ENCODE measurements around the gene ACSM5.
A peak's percentile ranks its signal among the peaks of the same experiment; 100 is the strongest.

ACSM5 gene

GRCh38 chr16:20409398-20410120 lies at the start of gene ACSM5:
Gene ACSM5 (plus strand): TSS chr16:20409534. CDS start chr16:20411485, 1,951 bp downstream.
- Mint-ChIP-seq H3K36me3 (ENCODE audit: low read depth) (no peaks in the 10 kb centered on the region), H3K4me1 (ENCODE audit: low read depth) (no peaks in the 10 kb centered on the region), H3K27me3 (peaks cover 15% of the 10 kb centered on the region), H3K27ac (no peak within 1 kb of the TSS), H3K9me3 (no peaks in the 10 kb centered on the region), H3K4me3 (no peak within 1 kb of the TSS)
- DNase-seq, result no peak

DNA sequence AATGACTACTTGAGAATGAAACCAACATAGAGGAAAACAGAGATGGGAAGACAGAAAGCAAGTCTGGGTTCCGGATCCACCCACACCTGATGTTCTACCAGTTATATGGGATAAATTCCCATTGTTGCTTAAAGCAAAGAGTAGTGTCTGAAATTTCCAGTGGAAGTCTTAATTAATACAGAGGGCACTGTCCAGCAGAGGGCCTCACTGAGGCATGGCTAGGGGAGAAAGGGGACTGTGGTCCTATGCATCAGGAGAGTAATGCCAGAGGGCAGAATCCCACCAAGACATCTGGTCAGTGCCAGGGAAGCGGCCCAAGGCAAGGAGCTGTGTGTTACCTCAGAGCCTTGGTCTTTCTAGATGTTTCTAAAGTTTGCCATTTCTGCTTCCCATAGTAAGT lies 49.3 kb upstream of the ACSM5 start:
- no peak for DNase-seq

GRCh38 chr16:20363191-20363590 lies 46.1 kb upstream of the ACSM5 start:
- Mint-ChIP-seq H3K9me3 (no peaks in the 10 kb centered on the region), H3K36me3 (ENCODE audit: low read depth) (no peaks in the 10 kb centered on the region), H3K27me3 (peaks cover 14% of the 10 kb centered on the region), H3K27ac (no peak overlapping the region), H3K4me3 (no peak overlapping the region), H3K4me1 (ENCODE audit: low read depth) (no peaks in the 10 kb centered on the region)
- no peak for DNase-seq

More for the DNA sequence above, 49.3 kb upstream of the ACSM5 start:
- no peaks in the 10 kb centered on the region for H3K36me3 Mint-ChIP-seq (ENCODE audit: low read depth)
- H3K27ac Mint-ChIP-seq, result no peak overlapping the region
- no peaks in the 10 kb centered on the region for H3K4me1 Mint-ChIP-seq (ENCODE audit: low read depth)
- no peak overlapping the region for H3K4me3 Mint-ChIP-seq
- H3K9me3 Mint-ChIP-seq, result no peaks in the 10 kb centered on the region
- H3K27me3 Mint-ChIP-seq, result peaks cover 14% of the 10 kb centered on the region

DNA sequence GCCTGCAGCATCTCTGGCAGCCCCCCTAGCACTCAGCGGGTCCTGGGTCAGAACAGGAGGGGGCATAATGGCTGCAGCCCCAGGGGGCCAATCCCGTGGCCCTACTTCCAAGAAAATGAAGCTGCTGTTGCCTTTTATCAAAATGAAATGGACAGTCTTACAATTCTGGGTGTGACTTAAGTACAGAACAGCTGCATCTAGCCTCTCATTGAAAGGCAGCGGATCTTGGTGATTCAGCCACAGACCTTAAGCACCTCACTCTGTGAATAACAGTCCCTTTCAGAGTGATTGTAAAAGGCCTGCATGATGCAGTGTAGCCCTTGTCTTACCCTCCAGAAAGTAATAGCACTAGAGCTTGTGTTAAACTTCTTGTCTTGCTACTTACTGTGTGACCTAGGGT lies 45.3 kb upstream of the ACSM5 start:
- no peak overlapping the region for H3K4me3 Mint-ChIP-seq
- no peak overlapping the region for H3K27ac Mint-ChIP-seq
- DNase-seq, result no peak
- no peaks in the 10 kb centered on the region for H3K36me3 Mint-ChIP-seq (ENCODE audit: low read depth)
- H3K4me1 Mint-ChIP-seq (ENCODE audit: low read depth), result no peaks in the 10 kb centered on the region
- H3K9me3 Mint-ChIP-seq, result no peaks in the 10 kb centered on the region
- peaks cover 19% of the 10 kb centered on the region for H3K27me3 Mint-ChIP-seq

DNA sequence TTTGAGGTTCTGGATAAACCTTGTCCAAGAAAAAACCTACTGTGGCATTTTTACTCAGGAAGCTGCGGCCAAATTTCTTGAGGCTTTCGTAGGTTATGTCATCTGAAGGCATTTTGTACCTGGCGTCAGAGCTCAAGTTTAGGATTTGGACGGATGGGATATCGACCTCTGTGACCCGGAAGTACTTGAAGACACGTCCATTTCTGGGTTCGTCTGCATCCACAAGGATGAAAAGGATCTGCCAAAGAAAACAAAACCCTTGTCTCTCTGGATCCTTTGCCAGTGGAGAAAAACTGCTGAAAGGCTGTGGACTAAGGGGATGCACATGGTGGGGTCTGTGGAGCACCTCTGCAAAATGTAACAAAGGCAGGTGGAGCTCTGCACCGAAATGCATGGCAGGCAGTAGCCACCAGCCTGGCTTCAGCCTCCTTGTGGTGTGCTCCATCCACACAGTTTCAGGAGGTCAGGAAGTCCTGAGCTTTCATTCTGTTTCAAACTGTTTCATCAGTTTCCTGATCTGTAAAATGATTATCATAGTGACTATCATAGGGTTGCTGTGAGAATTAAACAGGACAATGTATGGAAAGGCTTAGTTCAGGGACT lies 39.8 kb upstream of the ACSM5 start:
- no peak for DNase-seq

GRCh38 chr16:20372701-20373100 lies 36.6 kb upstream of the ACSM5 start:
- Mint-ChIP-seq H3K4me3 (no peak overlapping the region), H3K27me3 (peaks cover 25% of the 10 kb centered on the region), H3K27ac (no peak overlapping the region), H3K4me1 (ENCODE audit: low read depth) (no peaks in the 10 kb centered on the region), H3K9me3 (no peaks in the 10 kb centered on the region), H3K36me3 (ENCODE audit: low read depth) (no peaks in the 10 kb centered on the region)
- DNase-seq, result no peak

More for the DNA sequence above, 39.8 kb upstream of the ACSM5 start:
- no peak overlapping the region for H3K27ac Mint-ChIP-seq
- H3K4me3 Mint-ChIP-seq, result no peak overlapping the region
- no peaks in the 10 kb centered on the region for H3K36me3 Mint-ChIP-seq (ENCODE audit: low read depth)
- H3K9me3 Mint-ChIP-seq, result no peaks in the 10 kb centered on the region
- H3K4me1 Mint-ChIP-seq (ENCODE audit: low read depth), result no peaks in the 10 kb centered on the region
- peaks cover 23% of the 10 kb centered on the region for H3K27me3 Mint-ChIP-seq

DNA sequence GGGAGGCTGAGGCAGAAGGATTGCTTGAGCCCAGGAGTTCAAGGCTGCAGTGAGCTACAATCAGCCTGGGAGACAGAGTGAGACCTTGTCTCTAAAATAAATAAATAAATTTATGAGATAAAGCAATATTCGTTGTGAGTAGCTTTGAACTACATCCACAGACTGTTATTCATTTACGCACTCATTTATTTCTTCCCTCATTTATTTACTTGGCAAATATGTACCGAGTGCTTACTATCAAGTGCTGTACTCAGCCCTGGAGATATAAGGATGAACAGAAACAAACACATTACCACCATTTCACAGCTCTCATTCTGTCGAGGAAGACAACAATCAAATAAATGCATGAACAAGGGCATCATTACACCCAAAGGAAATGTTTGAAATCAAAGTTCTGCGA lies 32.2 kb upstream of the ACSM5 start:
- Mint-ChIP-seq H3K9me3 (no peaks in the 10 kb centered on the region), H3K36me3 (ENCODE audit: low read depth) (no peaks in the 10 kb centered on the region)

DNA sequence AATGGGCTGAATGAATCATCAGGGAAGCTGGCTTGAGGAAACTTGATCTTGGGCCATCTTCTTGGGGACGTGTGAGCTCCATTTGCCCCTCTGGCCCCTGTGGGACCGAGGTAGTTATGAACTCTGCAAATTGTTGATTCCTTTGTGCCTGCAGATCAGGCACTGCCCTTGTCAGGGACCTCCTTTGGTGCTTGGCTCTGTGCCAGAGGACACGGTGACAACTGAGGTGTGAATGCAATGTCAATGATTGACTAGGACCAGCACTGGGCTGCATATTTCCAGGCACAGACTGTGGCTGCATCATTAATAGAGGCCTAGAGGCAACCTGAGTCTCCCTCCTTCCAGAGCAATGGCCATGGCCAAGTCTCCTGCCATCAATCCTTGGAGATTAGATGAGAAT lies 28.6 kb upstream of the ACSM5 start:
- H3K4me3 Mint-ChIP-seq, result no peak overlapping the region
- no peak overlapping the region for H3K27ac Mint-ChIP-seq
- H3K9me3 Mint-ChIP-seq, result no peaks in the 10 kb centered on the region
- H3K27me3 Mint-ChIP-seq, result peaks cover 9% of the 10 kb centered on the region
- DNase-seq, result no peak
- no peaks in the 10 kb centered on the region for H3K36me3 Mint-ChIP-seq (ENCODE audit: low read depth)
- no peaks in the 10 kb centered on the region for H3K4me1 Mint-ChIP-seq (ENCODE audit: low read depth)

More for the DNA sequence above, 32.2 kb upstream of the ACSM5 start:
- no peak overlapping the region for H3K4me3 Mint-ChIP-seq
- H3K27ac Mint-ChIP-seq, result no peak overlapping the region
- H3K4me1 Mint-ChIP-seq (ENCODE audit: low read depth), result no peaks in the 10 kb centered on the region
- peaks cover 19% of the 10 kb centered on the region for H3K27me3 Mint-ChIP-seq
- DNase-seq, result no peak

- no peaks in the 10 kb centered on the region for H3K9me3 Mint-ChIP-seq
- H3K4me1 Mint-ChIP-seq (ENCODE audit: low read depth), result no peaks in the 10 kb centered on the region
- H3K27me3 Mint-ChIP-seq, result peaks cover 17% of the 10 kb centered on the region
- no peaks in the 10 kb centered on the region for H3K36me3 Mint-ChIP-seq (ENCODE audit: low read depth)
- DNase-seq, result no peak
- no peak overlapping the region for H3K4me3 Mint-ChIP-seq
- H3K27ac Mint-ChIP-seq, result no peak overlapping the region
Observed at GRCh38 chr16:20382202-20382948, 27.0 kb upstream of the ACSM5 start.

DNA sequence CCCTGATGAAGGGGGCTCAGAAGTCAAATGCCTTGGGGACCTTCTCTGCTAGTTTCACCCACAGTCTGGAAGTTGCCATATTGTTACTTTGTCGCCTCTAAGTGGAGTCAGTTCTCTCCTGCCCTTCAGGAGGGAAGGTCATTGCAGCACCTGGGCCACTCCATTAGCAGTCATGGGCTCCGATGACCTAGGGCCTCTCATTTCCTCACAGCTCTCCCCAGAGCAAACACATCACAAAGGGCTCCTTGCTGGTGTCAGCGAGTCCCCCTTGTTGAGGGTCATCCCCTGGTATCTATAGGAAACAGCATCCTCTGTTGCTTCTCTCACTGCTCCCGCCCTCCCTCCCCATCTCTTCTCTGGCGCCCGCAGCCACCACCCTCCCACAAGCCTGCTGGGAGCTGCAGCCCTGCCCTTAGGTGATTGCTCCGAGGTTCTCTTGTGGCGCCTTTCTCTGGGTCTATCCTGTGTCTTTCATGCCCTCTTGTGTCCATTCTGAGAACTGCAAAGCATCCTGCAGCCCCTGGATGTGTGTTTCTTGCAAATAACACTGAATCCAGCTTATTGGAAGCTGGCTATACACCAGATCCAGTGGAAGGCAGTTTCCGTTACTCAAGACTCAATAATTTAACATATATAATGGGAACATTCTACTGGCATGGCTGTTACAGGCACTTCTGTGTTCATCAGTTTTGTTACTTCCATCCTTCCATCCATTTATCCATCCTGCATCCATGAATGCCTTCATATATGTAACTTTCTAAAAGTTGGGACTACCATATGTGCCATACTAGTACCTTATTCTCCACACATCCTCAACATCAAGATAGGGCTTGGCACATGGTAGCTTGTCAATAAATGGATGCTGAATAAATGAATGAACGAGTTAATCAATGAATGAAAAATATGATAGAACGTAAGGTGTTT lies 26.0 kb upstream of the ACSM5 start:
- Mint-ChIP-seq H3K36me3 (ENCODE audit: low read depth) (no peaks in the 10 kb centered on the region), H3K4me1 (ENCODE audit: low read depth) (no peaks in the 10 kb centered on the region), H3K27me3 (peaks cover 21% of the 10 kb centered on the region), H3K9me3 (no peaks in the 10 kb centered on the region), H3K27ac (no peak overlapping the region), H3K4me3 (no peak overlapping the region)
- peak; percentile 38 for DNase-seq

GRCh38 chr16:20385844-20386832 lies 23.2 kb upstream of the ACSM5 start:
- H3K9me3 Mint-ChIP-seq, result no peaks in the 10 kb centered on the region
- H3K27me3 Mint-ChIP-seq, result peaks cover 17% of the 10 kb centered on the region
- no peaks in the 10 kb centered on the region for H3K36me3 Mint-ChIP-seq (ENCODE audit: low read depth)
- H3K4me1 Mint-ChIP-seq (ENCODE audit: low read depth), result no peaks in the 10 kb centered on the region
- DNase-seq, result peak; percentile 68
- H3K4me3 Mint-ChIP-seq, result no peak overlapping the region
- no peak overlapping the region for H3K27ac Mint-ChIP-seq

DNA sequence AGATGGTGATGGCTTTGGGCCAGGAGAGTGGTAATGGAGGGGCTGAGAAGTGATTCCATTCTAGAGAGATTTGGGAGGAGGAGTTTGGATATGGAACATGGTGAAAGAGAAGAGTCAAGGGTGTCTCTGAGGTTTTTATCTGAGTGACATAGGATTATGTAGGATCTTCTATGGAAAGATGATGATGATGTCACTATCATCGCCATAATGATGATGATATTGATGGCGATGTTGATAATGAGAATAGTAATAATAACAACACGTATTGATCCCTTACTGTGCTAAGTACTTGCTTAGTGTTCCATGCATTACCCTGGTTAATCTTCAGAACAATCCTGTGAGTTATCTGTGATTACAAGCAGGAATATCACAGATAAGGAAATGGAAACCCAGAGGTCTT lies 21.4 kb upstream of the ACSM5 start:
- peaks cover 17% of the 10 kb centered on the region for H3K27me3 Mint-ChIP-seq
- no peak overlapping the region for H3K4me3 Mint-ChIP-seq
- no peak overlapping the region for H3K27ac Mint-ChIP-seq
- H3K36me3 Mint-ChIP-seq (ENCODE audit: low read depth), result no peaks in the 10 kb centered on the region
- H3K9me3 Mint-ChIP-seq, result no peaks in the 10 kb centered on the region
- H3K4me1 Mint-ChIP-seq (ENCODE audit: low read depth), result no peaks in the 10 kb centered on the region
- no peak for DNase-seq

GRCh38 chr16:20388854-20389253 lies 20.5 kb upstream of the ACSM5 start:
- no peaks in the 10 kb centered on the region for H3K4me1 Mint-ChIP-seq (ENCODE audit: low read depth)

More at GRCh38 chr16:20388854-20389253, 20.5 kb upstream of the ACSM5 start:
- DNase-seq, result no peak
- no peaks in the 10 kb centered on the region for H3K9me3 Mint-ChIP-seq
- H3K36me3 Mint-ChIP-seq (ENCODE audit: low read depth), result no peaks in the 10 kb centered on the region
- H3K4me3 Mint-ChIP-seq, result no peak overlapping the region
- H3K27ac Mint-ChIP-seq, result no peak overlapping the region
- peaks cover 17% of the 10 kb centered on the region for H3K27me3 Mint-ChIP-seq
